ENCODE data around the gene CEP112. TPM values are rescaled to one million over a fixed set of nuclear protein-coding genes. Genes with fewer than 3 reads are reported as not detected.

The CEP112 gene
- total and polyA plus RNA-seq, 2 of the 13 experiments (the other 11 are each of a cell fraction or from before 2014, with no cell fraction given): 1.2 to 3.4 TPM

DNA sequence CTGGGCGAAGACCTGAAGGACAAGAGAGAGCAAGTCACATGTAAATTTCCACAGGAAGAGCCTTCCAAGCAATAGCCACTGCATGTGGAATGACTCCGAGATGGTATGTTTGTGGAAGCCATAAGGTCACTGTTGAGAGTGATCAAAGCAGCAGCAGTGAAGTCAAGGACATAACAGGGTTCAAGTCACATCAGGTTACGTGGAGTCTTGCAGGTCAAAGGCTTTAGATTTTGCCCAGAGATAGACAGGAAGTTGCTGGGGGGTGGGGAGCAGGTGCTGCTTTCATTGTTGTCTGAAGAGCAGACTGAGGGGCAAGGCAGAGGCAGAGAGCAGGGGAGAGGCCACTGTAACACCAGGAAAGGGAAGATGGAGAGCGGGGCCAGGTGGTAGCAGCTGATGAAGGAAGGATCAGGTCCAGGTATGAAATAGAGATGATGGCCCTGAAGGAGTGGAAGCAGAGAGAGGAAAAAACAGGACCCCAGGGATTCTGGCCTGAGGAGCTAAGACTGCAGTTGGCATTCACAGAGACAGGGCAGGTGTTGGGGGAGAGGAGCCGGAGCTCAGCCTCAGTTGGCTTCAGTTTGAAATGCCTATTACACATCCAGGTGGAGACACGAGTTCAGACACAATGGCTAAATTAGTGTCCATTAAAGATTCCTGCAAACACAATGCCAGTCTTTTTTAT lies 501.2 kb downstream of the CEP112 start (continued):
- TF ChIP-seq ISX (CRISPR knock-in tag; conservative IDR thresholded peaks at IDR 0.05): no peak
- TF ChIP-seq, protein P1, sequence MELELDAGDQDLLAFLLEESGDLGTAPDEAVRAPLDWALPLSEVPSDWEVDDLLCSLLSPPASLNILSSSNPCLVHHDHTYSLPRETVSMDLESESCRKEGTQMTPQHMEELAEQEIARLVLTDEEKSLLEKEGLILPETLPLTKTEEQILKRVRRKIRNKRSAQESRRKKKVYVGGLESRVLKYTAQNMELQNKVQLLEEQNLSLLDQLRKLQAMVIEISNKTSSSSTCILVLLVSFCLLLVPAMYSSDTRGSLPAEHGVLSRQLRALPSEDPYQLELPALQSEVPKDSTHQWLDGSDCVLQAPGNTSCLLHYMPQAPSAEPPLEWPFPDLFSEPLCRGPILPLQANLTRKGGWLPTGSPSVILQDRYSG (CRISPR knock-in tag; IDR thresholded peaks at IDR 0.05): no peak
- no peak for TF ChIP-seq ZNF589 (CRISPR knock-in tag; conservative IDR thresholded peaks at IDR 0.05)
- TF ChIP-seq HIVEP1 (CRISPR knock-in tag; IDR thresholded peaks at IDR 0.05): 0 out of 2 replicates have a peak, but pooled peaks have one; percentile 38
- TF ChIP-seq, protein P2, sequence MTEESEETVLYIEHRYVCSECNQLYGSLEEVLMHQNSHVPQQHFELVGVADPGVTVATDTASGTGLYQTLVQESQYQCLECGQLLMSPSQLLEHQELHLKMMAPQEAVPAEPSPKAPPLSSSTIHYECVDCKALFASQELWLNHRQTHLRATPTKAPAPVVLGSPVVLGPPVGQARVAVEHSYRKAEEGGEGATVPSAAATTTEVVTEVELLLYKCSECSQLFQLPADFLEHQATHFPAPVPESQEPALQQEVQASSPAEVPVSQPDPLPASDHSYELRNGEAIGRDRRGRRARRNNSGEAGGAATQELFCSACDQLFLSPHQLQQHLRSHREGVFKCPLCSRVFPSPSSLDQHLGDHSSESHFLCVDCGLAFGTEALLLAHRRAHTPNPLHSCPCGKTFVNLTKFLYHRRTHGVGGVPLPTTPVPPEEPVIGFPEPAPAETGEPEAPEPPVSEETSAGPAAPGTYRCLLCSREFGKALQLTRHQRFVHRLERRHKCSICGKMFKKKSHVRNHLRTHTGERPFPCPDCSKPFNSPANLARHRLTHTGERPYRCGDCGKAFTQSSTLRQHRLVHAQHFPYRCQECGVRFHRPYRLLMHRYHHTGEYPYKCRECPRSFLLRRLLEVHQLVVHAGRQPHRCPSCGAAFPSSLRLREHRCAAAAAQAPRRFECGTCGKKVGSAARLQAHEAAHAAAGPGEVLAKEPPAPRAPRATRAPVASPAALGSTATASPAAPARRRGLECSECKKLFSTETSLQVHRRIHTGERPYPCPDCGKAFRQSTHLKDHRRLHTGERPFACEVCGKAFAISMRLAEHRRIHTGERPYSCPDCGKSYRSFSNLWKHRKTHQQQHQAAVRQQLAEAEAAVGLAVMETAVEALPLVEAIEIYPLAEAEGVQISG (CRISPR knock-in tag; IDR thresholded peaks at IDR 0.05): peak; percentile 67
- 0 out of 2 replicates have a peak, but pooled peaks have one; percentile 42 for TF ChIP-seq SNAPC4 (CRISPR knock-in tag; IDR thresholded peaks at IDR 0.05)
- TF ChIP-seq ZNF619 (CRISPR knock-in tag; IDR thresholded peaks at IDR 0.05): no peak
- peak; percentile 93 for TF ChIP-seq ZNF644 (CRISPR knock-in tag; IDR thresholded peaks at IDR 0.05; ENCODE audit: low read depth)
- peak; percentile 36; the same call in 1 of the 2 replicates for TF ChIP-seq ZNF451 (CRISPR knock-in tag; IDR thresholded peaks at IDR 0.05)
- TF ChIP-seq HOXA5 (CRISPR knock-in tag; IDR thresholded peaks at IDR 0.05): no peak
- TF ChIP-seq, protein P3, sequence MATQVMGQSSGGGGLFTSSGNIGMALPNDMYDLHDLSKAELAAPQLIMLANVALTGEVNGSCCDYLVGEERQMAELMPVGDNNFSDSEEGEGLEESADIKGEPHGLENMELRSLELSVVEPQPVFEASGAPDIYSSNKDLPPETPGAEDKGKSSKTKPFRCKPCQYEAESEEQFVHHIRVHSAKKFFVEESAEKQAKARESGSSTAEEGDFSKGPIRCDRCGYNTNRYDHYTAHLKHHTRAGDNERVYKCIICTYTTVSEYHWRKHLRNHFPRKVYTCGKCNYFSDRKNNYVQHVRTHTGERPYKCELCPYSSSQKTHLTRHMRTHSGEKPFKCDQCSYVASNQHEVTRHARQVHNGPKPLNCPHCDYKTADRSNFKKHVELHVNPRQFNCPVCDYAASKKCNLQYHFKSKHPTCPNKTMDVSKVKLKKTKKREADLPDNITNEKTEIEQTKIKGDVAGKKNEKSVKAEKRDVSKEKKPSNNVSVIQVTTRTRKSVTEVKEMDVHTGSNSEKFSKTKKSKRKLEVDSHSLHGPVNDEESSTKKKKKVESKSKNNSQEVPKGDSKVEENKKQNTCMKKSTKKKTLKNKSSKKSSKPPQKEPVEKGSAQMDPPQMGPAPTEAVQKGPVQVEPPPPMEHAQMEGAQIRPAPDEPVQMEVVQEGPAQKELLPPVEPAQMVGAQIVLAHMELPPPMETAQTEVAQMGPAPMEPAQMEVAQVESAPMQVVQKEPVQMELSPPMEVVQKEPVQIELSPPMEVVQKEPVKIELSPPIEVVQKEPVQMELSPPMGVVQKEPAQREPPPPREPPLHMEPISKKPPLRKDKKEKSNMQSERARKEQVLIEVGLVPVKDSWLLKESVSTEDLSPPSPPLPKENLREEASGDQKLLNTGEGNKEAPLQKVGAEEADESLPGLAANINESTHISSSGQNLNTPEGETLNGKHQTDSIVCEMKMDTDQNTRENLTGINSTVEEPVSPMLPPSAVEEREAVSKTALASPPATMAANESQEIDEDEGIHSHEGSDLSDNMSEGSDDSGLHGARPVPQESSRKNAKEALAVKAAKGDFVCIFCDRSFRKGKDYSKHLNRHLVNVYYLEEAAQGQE (IDR thresholded peaks at IDR 0.05; ENCODE audit: borderline replicate concordance in 1 of 2, low read depth in 1 of 2, low read length in 2 of 2): 0 out of 4 replicates have a peak, but pooled peaks of 1 of the 2 experiments have one; percentile 32
- no peak for TF ChIP-seq ZNF546 (CRISPR knock-in tag; conservative IDR thresholded peaks at IDR 0.05)
- TF ChIP-seq POGZ (CRISPR knock-in tag; IDR thresholded peaks at IDR 0.05): peak; percentile 93
- TF ChIP-seq RCOR2 (CRISPR knock-in tag; IDR thresholded peaks at IDR 0.05): peak; percentile 90
- no peak for TF ChIP-seq REPIN1 (CRISPR knock-in tag; IDR thresholded peaks at IDR 0.05; ENCODE audit: borderline replicate concordance, low read depth)
- peak; percentile 98 for TF ChIP-seq IRF2 (CRISPR knock-in tag; IDR thresholded peaks at IDR 0.05)
- no peak for TF ChIP-seq HOXA7 (CRISPR knock-in tag; IDR thresholded peaks at IDR 0.05)

All from HepG2 (cell line).